ENCODE data around the gene IL11RA.

The IL11RA gene

DNA sequence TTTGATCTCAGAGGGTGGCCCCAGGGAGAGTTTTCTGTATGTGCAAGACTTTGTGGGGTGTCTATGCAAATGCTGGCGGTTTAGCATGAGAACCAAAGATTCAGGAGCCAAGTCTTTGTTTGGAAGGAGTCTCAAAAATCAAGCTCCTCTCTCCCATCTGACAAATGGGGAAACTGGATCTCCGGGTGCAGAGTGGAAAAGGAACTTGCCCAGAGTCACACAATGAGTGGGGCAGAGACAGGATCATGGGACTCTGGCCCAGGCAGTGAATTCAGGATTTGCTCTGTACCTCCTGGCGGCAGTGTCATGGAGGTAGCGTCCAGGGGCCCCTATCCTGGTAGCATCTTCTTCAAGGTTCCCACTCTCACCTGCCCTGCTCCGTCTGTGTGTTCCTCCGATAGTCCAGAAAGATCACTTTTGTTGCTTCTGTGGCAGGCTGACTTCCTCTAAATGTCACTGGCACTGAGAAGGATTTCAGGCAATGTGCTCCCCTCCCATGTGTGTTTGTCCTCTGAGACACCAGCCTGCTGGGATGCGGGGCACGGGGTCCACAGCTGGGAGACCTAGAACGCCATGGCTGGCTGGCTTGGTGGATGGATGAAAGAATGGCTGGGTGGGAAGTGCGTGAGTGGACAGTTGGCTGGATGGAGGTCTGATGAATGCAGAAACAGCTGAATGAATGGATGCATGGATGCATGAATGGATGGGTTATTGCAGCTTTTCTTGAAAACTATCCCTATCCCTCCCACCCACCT lies 35.5 kb downstream of the IL11RA start:
- no peak for DNase-seq (ENCODE audit: low read depth, low spot score)

DNA sequence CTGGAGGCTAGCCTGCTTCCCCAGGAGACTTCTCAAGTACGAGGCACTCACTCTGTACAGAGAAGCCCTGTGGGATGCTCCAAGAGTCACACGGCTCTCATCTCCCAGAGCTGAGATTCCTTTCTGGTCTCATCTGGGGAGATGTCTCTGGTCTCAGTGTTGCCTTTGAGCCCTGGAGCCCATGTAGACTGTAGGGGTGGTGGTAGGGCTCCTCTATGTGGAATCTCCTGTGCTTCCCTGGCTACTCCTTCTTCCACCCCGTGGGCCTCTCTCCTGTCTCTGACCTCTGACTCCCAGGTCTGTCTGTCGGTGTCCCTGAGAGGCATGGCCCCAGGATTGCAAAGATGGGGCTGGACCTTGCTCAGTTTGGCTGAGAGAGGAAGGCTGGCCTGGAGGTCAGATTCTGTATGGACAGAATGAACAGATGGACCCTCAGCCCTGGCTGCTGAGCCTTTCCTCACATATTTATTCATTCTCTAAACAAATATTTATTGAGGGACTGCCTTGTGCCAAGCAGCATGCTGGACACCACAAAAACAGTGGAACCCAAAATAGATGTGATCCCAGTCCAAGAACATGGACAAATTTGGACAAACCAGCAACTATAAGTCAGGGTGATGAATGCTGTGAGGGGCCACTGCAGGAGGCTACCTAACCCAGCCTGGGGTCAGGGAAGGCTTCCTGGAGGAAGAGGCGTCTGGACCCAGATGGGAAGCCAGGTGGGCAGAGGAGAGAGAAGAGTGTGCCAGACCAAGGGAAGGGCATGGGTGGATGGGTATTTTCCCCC lies 36.5 kb downstream of the IL11RA start:
- DNase-seq (ENCODE audit: low read depth, low spot score), result no peak

DNA sequence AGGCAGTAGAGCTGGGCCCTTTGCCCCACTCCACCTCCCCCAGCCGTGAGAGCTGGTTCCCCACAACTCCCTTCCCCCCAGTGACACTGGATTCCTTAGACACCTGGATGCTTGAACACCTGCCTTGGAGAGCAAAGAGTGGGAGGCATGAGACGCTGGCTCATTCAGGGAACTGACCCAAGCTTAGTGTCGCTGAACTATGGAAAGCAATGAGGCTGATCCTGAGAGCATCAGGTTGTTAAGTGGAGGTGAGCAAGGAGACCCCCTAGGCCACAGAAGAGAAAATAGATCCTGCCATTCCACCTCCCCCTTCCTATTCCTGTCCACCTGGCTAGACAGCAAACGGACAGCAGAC lies 37.1 kb downstream of the IL11RA start:
- no peak for DNase-seq (ENCODE audit: low read depth, low spot score)

DNA sequence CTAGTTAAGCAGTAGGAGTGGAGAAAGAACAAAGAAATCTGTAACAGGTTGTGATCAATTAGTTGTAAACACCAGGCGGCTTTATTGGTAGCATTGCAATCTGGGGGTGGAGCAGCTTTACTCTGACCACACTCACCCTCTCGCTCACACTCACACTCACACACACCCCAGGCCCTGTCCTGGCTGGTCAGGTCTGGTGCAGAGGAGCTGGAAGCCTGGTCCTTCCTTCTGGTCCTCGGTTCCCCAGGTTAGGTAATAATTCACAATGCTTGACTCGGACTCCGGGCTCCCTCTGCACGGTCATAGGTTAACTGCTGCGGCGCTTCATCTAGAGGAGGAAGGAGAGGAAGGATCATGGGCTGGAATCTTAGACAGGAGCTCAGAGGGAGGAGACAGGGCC lies 37.5 kb downstream of the IL11RA start:
- no peak for DNase-seq (ENCODE audit: low read depth, low spot score)

DNA sequence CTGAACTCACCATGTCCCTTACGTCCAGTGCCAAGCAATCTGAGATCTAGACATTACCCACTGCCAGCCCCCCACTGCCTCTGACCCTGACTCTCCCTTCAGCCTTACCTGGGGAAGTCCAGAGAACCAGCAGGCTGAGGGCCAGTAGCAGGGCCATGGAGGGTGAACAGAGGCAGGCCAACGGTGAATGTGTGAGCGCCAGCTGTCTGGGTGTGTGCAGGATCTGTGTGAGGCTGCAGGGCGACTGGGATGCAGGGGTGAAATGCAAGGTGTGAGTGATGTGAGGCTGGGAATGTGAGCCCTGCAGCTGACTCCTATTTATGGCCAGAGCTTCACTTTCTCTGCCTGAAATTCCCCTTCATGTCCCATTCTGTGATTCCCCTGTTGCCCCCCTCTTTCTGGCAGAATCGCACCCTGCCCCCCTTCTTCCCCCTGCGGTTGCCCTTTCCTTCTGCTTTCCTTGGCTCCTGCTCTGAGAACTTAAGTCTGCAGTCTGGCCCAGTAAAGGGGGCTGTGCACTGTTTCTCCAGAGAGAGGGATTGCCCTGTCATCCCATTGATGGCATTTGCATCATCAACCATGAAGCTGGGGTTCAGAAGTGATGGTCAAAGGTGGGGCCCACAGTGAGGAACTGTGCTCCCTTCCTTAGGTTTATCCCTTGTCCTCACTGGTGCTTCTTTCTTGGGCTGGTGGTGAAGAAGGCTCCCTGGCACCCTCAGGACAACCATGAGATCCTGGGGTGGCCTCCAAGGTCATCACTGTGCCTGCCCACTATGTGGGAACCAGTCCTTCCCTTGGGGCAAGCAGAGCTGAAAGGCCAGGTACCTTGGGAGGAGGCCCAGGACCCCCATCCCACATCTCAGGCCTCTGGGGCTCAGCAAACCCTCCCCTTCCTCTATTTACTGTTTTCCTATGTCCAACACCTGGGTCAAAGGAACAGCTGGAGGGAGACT lies 39.3 kb downstream of the IL11RA start, which contains the start of gene CCL19:
CCL19 (minus strand) TSS at position 294 of the 953 bp plus-strand sequence; CDS start at position 157, 137 bp downstream.
- no peak for DNase-seq (ENCODE audit: low read depth, low spot score)

DNA sequence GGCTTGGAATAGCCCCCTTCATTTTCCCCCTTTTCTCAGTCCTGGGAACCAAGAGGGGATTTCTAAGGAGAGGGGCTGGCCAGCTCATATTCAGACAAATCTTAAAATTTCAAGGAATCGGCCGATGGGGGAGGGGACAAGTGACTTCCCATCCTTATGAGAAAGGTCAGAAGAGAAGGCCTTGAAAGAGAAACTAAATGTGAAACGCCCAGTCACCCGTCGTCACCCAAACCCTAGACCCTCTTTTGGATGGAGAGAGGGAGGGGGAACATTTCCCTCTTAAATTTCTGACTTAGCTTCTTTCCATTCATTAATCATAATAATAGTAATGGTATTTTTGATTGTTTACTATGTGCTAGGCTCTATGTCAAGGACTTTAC lies 39.9 kb downstream of the IL11RA start:
- no peak for DNase-seq (ENCODE audit: low read depth, low spot score)

DNA sequence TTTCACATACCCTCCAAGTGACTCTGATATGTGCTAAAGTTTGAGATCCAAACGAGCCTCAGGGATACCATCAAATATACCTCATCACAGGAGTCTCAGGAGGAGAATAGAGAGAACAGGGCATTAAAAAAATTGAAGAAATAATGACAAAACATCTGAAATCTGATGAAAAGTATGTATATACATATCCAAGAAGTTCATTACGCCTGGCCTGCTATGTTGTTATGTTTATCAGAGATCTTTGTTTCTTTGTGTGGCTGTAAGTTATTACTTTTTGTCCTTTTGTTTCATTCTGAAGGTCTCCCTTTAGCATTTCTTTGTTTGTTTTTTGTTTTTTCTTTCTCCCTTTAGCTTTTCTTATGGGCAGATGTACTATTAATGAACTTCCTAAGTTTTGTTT lies 41.6 kb downstream of the IL11RA start:
- no peak for DNase-seq (ENCODE audit: low read depth, low spot score)

DNA sequence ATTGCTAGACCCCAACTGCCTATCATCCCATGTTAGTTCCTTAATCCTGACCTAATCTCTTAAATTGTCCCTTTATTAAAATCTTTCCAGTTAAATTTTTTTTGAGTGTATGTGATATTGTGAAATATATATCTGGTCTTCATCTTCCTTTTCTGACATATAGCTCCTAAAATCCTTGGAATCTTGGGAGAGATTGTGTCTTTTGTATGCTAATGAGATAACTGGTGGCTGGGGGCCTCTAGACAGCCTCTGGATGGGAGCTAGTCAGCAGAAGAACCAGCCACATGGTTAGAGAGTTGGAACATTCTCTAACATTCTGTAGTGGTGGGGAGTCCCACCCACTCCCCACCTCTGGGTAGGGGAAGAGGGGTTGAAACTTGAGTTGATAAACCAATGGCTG lies 42.8 kb downstream of the IL11RA start:
- no peak for DNase-seq (ENCODE audit: low read depth, low spot score)

DNA sequence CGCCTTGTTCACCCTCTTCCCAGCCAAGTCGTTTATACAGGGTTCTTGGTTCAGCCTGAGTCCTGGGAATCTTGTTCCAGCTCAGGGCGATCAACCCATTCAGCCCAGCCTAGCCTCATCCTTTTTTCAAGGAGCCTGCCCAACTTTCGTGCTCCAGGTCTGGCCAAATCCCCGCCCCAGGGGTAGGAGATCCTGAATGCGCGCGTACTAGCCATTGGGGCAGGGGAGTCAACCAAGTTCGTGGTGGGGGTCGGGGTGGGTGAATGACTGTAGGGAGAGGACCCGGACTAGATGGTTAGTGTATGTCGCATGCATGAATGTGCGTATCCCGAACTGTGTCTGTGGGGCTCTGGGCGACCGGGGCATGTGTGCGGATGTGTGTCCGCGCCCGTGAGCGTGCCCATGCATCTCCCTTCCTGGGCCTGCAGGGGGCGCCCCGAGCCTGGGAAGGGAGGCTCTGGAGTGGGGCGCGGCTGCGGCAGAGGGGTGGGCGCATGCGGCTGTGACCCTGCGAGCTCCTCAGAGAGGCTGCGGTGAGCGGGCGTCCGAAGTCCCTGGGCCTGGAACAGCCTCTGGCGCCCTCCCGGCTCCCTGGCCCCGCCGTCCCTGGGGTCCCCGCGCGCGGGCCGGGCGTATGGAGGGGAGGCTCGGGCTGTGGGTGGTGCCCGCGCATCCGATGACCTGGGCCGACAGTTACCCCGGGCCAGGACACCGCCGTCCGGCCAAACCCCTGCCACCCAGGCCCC lies 49.2 kb downstream of the IL11RA start:
- peak; percentile 15 for DNase-seq (ENCODE audit: low read depth, low spot score)

DNA sequence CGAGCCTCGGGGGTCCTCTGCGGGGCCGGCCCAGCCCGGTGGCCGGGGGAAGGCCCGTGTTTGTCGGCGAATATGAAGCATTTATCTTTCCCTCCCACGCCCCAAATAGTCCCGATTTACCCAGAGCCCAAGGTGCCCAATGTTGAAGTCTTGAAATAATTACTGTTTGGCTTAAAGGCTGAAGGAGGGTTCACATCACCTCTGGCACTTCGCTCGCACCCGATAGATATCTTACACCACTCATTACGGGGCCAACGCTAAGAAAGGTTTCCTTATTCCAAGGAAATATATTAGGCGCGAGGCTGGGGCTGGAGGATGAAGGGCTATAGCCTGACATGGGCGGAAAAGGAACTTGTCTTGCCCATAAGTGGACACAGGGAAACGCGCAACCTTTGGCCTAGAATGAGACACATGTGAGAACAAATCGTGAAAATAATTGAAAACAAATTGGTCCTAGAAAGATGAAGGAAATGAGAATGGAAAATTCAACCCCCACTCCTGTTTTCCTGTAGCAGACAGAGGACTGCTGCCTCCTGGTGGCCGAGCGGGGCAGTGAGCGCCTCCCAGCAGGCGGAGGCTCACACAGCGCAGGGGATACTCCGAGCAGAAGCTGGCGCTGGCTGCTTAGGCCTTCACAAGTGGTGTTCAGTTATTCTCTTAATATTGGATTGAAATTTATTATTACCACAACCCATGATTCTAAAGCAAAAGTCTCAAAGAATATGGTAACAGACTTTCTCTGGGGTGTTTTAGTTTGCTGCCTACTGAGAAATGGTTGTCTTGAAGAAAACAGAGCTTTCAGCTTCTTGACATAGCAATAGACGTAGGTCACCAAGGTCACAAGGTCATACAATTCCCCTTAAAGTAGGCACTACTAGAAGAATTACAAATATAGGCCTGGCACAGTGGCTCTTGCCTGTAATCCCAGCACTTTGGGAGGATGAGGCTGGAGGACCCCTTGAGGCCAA lies 50.1 kb downstream of the IL11RA start:
- peak; percentile 9 for DNase-seq (ENCODE audit: low read depth, low spot score)

DNA sequence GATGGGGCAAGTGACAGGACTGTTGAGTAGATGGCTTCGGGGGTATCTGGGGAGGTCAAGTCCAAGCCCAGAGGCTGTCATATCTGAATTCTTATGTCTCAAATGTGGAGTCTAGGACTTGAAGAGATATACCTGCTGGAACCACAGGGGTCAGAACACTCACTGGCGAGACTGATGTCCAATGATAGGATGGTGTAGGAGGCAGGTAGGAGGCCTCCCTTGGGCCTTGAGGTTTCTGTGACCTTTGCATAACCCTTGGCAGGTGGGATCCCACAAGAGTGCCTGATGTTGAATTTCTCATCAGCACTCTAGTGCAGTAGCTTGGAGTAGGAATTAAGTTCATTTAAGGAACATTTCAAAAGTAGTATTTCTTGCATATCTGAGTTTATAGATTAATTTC lies 55.1 kb downstream of the IL11RA start:
- no peak for DNase-seq (ENCODE audit: low read depth, low spot score)

DNA sequence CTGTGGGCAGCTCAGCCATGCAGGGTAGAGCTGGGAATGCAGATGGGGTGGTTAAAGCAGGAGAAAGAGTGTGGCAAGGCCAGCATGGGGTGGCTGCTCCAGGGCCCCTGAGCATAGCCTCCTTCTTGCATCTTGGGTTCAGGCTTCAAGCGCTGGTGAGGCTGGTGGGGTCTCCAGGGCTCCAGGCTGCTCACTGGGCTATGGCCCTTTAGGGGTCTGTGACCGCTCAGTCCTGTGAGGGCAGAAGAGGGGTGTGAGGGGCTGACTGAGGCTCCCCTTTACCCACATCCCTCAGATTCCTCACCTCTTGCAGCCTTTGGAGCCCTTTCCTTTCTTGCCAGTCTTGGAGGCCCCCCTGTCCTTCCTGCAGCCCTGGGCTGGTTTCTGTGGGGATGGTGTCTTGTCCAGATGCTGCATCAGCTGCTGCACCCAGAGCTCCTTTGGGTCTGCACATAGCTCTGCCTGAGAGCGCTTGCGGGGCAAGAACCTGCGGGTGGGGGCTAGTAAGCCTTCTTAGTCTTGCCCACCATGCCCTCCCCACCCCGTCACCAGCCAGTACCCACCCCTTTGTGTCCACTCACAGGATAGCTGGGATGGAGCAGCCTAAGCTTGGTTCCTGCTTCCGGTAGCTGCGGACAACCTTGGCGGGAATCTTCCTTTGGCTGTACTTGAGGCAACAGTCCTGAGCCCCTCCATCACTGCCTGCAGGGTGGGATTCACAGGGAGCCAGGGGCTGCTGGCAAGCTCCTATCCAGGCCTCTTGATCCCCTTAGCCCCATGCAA lies 57.4 kb downstream of the IL11RA start:
- no peak for DNase-seq (ENCODE audit: low read depth, low spot score)

DNA sequence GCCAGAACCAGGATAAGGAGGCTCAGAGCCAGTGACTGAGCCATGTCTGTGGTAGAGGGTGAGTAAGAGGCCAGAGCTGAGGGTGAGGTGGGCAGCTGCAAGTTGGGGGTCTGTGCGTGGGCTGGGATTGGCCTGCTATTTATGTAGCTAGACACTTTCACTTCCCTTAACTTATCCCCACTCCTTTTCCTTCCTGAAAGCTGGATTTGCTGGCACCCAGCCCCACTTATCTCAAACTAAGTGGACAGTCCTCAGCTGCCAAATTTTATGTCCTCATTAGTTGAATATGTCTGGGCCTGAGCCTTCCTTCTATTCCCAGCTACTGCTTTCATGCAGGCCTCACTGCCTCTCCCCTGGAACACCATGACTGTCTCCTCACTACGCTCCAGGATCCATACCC lies 58.0 kb downstream of the IL11RA start, which contains the start of gene CCL21:
CCL21 (minus strand) TSS at position 114 of the 400 bp plus-strand sequence; CDS start at position 44, 70 bp downstream.
- DNase-seq (ENCODE audit: low read depth, low spot score), result no peak
